ENCODE results near the gene RNF44.

DNA sequence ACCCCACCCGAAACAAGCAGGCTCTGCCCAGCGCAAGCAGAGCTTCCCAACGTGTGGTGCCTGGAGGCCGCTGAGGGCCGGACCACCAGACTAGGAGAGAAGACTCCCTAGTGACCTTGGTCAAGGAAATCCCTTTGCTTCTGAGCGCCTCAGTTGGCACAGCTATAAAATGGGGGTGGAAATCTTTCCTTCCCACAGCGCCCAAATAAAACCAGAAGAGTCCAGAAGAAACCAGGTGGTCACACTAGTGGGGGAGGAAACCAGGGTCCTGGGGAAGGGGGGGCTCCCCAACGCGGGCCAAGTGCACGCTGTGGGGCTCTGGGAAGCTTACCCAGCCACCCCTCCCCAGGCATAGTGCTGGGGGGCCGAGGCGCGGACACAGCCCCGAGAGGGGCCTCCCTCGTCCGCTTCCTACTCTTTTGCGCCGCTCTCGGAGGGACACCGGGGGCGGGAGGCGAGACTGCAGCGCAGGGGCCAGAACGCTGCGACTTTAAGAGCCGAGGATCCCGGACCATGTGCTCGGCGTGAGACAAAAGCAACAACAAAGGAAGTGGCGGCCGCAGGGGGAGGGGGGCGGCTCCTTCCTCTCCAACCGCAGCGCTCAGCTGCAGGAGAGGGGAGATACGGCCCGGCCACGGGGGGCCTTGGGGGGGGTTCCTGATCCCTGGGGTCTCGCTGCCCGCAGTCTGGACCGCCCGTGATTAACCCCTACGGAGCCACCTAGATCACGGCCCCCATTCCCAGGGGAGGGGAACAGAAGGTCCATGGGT is 885 bp downstream of the RNF44 start:
- TF ChIP-seq, protein P1, sequence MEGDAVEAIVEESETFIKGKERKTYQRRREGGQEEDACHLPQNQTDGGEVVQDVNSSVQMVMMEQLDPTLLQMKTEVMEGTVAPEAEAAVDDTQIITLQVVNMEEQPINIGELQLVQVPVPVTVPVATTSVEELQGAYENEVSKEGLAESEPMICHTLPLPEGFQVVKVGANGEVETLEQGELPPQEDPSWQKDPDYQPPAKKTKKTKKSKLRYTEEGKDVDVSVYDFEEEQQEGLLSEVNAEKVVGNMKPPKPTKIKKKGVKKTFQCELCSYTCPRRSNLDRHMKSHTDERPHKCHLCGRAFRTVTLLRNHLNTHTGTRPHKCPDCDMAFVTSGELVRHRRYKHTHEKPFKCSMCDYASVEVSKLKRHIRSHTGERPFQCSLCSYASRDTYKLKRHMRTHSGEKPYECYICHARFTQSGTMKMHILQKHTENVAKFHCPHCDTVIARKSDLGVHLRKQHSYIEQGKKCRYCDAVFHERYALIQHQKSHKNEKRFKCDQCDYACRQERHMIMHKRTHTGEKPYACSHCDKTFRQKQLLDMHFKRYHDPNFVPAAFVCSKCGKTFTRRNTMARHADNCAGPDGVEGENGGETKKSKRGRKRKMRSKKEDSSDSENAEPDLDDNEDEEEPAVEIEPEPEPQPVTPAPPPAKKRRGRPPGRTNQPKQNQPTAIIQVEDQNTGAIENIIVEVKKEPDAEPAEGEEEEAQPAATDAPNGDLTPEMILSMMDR (conservative IDR thresholded peaks at IDR 0.05), result no peak
- TF ChIP-seq ZFX (IDR thresholded peaks at IDR 0.05), result no peak
